ENCODE data around the gene KCNC3.

KCNC3 gene

DNA sequence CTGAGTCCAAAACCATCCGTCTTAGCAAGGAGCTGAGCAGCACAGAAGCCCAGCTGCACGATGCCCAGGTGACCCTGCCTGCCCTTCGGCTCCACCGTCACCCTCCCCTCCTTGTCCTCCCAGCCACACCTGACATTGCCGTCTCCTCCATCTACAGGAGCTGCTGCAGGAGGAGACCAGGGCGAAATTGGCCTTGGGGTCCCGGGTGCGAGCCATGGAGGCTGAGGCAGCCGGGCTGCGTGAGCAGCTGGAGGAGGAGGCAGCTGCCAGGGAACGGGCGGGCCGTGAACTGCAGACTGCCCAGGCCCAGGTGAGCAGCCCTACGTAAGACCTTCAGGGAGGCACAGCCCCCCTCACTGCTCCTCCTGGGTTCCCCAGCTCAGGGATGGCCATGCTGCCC is 49.1 kb downstream of the KCNC3 start:
- no peaks in the 10 kb centered on the region for H3K36me3 ChIP-seq (ENCODE audit: insufficient read depth)
- TF ChIP-seq, protein P1, sequence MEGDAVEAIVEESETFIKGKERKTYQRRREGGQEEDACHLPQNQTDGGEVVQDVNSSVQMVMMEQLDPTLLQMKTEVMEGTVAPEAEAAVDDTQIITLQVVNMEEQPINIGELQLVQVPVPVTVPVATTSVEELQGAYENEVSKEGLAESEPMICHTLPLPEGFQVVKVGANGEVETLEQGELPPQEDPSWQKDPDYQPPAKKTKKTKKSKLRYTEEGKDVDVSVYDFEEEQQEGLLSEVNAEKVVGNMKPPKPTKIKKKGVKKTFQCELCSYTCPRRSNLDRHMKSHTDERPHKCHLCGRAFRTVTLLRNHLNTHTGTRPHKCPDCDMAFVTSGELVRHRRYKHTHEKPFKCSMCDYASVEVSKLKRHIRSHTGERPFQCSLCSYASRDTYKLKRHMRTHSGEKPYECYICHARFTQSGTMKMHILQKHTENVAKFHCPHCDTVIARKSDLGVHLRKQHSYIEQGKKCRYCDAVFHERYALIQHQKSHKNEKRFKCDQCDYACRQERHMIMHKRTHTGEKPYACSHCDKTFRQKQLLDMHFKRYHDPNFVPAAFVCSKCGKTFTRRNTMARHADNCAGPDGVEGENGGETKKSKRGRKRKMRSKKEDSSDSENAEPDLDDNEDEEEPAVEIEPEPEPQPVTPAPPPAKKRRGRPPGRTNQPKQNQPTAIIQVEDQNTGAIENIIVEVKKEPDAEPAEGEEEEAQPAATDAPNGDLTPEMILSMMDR (conservative IDR thresholded peaks at IDR 0.05; ENCODE audit: low read depth, low read length): no peak
- H3K4me2 ChIP-seq: no peak overlapping the region
- no peak overlapping the region for H3K4me3 ChIP-seq (IDR thresholded peaks at IDR 0.05; ENCODE audit: insufficient read depth, low read depth, low read length)
- no peaks in the 10 kb centered on the region for H3K79me2 ChIP-seq (ENCODE audit: insufficient read depth, low read depth)
- no peaks in the 10 kb centered on the region for H3K4me1 ChIP-seq (ENCODE audit: low read depth, poor library complexity, severe bottlenecking)
- no peak overlapping the region for H2AFZ ChIP-seq (ENCODE audit: low read depth)
- H3K9ac ChIP-seq: no peak overlapping the region
- no peak overlapping the region for H3K27ac ChIP-seq
- H3K27me3 ChIP-seq (ENCODE audit: insufficient read depth, low read depth): peaks cover 29% of the 10 kb centered on the region; the same call in 1 of the 2 replicates
- no peaks in the 10 kb centered on the region for H4K20me1 ChIP-seq (ENCODE audit: insufficient read depth)

DNA sequence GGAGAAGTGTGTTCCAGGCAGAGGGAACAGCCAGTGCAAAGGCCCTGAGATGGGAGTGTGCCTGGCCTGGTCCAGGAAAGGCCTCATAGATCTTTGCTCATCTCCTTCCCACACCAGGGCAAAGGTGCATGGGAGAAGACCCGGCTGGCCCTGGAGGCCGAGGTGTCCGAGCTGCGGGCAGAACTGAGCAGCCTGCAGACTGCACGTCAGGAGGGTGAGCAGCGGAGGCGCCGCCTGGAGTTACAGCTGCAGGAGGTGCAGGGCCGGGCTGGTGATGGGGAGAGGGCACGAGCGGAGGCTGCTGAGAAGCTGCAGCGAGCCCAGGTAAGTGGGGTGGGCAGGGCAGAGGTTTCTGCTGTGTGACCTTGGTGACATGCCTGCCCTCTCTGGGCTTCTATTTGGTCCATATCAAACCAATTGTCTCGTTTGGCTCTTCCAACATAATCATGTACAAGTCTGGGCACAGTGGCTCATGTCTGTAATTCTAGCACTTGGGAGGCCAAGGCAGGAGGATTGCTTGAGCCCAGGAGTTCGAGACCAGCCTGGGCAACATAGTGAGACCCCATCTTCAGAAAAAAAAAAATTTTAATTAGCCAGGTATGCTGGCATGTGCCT is 51.1 kb downstream of the KCNC3 start:
- Histone ChIP-seq H3K27me3 (ENCODE audit: insufficient read depth, low read depth) (peaks cover 36% of the 10 kb centered on the region; the same call in 1 of the 2 replicates), H3K4me1 (ENCODE audit: low read depth, poor library complexity, severe bottlenecking) (no peaks in the 10 kb centered on the region), H3K36me3 (ENCODE audit: insufficient read depth) (no peaks in the 10 kb centered on the region), H3K79me2 (ENCODE audit: insufficient read depth, low read depth) (no peaks in the 10 kb centered on the region), H2AFZ (ENCODE audit: low read depth) (no peak overlapping the region), H3K4me2 (no peak overlapping the region), H3K4me3 (IDR thresholded peaks at IDR 0.05; ENCODE audit: insufficient read depth, low read depth, low read length) (no peak overlapping the region), H3K27ac (no peak overlapping the region), H4K20me1 (ENCODE audit: insufficient read depth) (no peaks in the 10 kb centered on the region), H3K9ac (no peak overlapping the region)
- TF ChIP-seq, protein P1 (conservative IDR thresholded peaks at IDR 0.05; ENCODE audit: low read depth, low read length): no peak

DNA sequence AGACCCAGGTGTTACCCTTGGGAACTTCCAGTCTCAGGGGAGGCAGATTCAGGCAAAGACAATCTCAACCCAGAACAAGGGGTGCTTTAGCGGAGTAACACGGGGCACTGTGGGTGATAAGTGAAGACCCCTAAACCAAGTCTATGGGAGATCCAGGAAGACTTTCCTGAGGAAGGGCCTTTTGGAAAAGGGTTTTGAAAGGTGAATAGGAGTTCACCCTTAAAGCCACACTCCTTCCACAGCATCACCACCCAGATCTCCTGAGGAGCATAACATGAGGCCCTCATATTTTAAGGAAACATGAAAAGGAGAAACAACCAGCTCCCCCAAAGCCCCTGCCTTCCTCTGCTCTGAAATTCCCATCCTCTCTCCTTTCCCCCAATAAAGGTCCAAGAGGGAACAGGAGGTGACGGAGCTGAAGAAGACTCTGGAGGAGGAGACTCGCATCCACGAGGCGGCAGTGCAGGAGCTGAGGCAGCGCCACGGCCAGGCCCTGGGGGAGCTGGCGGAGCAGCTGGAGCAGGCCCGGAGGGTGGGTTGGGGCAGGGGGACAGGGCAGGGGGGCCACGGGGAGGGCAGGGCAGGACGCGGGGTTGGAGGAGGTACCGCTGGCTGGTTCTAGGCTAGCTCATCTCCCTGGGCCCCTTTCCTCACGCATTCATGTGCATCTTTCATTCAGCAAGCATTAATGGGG is 52.7 kb downstream of the KCNC3 start:
- Histone ChIP-seq H3K27me3 (ENCODE audit: insufficient read depth, low read depth) (peaks cover 25% of the 10 kb centered on the region; the same call in 1 of the 2 replicates), H3K36me3 (ENCODE audit: insufficient read depth) (no peaks in the 10 kb centered on the region), H3K27ac (no peak overlapping the region), H3K9ac (no peak overlapping the region), H4K20me1 (ENCODE audit: insufficient read depth) (no peaks in the 10 kb centered on the region), H2AFZ (ENCODE audit: low read depth) (no peak overlapping the region), H3K4me3 (IDR thresholded peaks at IDR 0.05; ENCODE audit: insufficient read depth, low read depth, low read length) (no peak overlapping the region), H3K79me2 (ENCODE audit: insufficient read depth, low read depth) (no peaks in the 10 kb centered on the region), H3K4me1 (ENCODE audit: low read depth, poor library complexity, severe bottlenecking) (no peaks in the 10 kb centered on the region), H3K4me2 (no peak overlapping the region)
- TF ChIP-seq, protein P1 (conservative IDR thresholded peaks at IDR 0.05; ENCODE audit: low read depth, low read length): no peak

DNA sequence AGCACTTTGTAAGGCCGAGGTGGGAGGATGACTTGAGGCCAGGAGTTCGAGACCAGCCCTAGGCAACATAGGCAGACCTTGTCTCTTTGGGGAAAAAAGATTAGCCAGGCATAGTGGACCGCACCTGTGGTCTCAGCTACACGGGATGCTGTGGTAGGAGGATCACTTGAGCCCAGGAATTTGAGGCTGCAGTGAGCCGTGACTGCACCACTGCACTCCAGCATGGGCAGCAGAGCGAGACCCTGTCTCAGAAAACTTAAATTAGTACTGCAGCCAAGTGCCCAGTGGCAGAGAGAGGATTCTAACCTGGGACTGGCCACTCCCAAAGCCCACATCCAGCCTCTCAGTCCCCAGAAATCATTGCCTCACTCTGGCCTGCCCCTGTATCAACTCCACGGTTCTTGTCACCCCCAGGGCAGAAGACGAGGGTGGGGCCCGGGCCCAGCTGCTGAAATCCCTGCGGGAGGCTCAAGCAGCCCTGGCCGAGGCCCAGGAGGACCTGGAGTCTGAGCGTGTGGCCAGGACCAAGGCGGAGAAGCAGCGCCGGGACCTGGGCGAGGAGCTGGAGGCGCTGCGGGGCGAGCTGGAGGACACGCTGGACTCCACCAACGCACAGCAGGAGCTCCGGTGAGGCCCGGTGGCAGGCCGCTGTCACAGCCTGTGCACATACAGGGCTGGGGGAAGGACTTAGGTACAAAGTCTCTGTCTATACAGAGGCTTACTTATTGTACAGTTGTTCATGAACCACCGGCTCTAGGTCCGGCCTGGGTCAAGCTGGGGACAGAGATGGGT is 53.4 kb downstream of the KCNC3 start:
- Histone ChIP-seq H3K9ac (no peak overlapping the region), H4K20me1 (ENCODE audit: insufficient read depth) (no peaks in the 10 kb centered on the region), H3K4me1 (ENCODE audit: low read depth, poor library complexity, severe bottlenecking) (no peaks in the 10 kb centered on the region), H3K4me3 (IDR thresholded peaks at IDR 0.05; ENCODE audit: insufficient read depth, low read depth, low read length) (no peak overlapping the region), H3K4me2 (no peak overlapping the region), H3K36me3 (ENCODE audit: insufficient read depth) (no peaks in the 10 kb centered on the region), H3K27me3 (ENCODE audit: insufficient read depth, low read depth) (peaks cover 18% of the 10 kb centered on the region; the same call in 1 of the 2 replicates), H3K27ac (no peak overlapping the region), H2AFZ (ENCODE audit: low read depth) (no peak overlapping the region), H3K79me2 (ENCODE audit: insufficient read depth, low read depth) (no peaks in the 10 kb centered on the region)
- TF ChIP-seq, protein P1 (conservative IDR thresholded peaks at IDR 0.05; ENCODE audit: low read depth, low read length): no peak
